Calu3 (cell line): ENCODE measurements around the gene UIMC1. TPM values are rescaled to one million over a fixed set of nuclear protein-coding genes. Genes with fewer than 3 reads are reported as not detected.

Source experiments
- BruUV-seq: library from RNA; stranded (reverse); fragments of 400-500 nt; replicated peaks from 2 replicates; lab custom pipeline; 2021; lab: Mats Ljungman, UMichigan
- CTCF ChIA-PET: fragments of 300-600 bp; sonication (Branson Sonifier 250); formaldehyde crosslinking; loops from one replicate; lab custom pipeline; 2022; ENCODE audit warnings: antibody characterized with exemption; lab: Charles Lee
- DNase-seq: peaks from one replicate; pipeline ENCODE4 v3.0.0; 2022
- H3K27ac Mint-ChIP-seq: one replicate; pipeline ENCODE4 v1.8.0; 2022; ENCODE audit warnings: mixed read lengths; ENCODE audit not compliant: unreplicated experiment
- H3K27me3 Mint-ChIP-seq: one replicate; pipeline ENCODE4 v1.8.0; 2022; ENCODE audit warnings: mixed read lengths; ENCODE audit not compliant: unreplicated experiment
- H3K36me3 Mint-ChIP-seq: one replicate; pipeline ENCODE4 v1.8.0; 2022; ENCODE audit warnings: mild to moderate bottlenecking, moderate library complexity, mixed read lengths; ENCODE audit not compliant: insufficient read depth, unreplicated experiment
- H3K4me1 Mint-ChIP-seq: one replicate; pipeline ENCODE4 v1.8.0; 2022; ENCODE audit warnings: mild to moderate bottlenecking, low read depth, mixed read lengths; ENCODE audit not compliant: unreplicated experiment
- H3K4me3 Mint-ChIP-seq: one replicate; pipeline ENCODE4 v1.8.0; 2022; ENCODE audit warnings: mild to moderate bottlenecking, low read depth, moderate library complexity, mixed read lengths; ENCODE audit not compliant: unreplicated experiment
- H3K9me3 Mint-ChIP-seq: one replicate; pipeline ENCODE4 v1.8.0; 2022; ENCODE audit warnings: low read depth, mixed read lengths; ENCODE audit not compliant: unreplicated experiment
- CTCF ChIP-seq: fragments of 200-600 bp; IDR thresholded peaks from one replicate; pipeline ENCODE4 v1.8.0; 2022; ENCODE audit warnings: antibody characterized with exemption; ENCODE audit not compliant: unreplicated experiment
- intact Hi-C: fragments of 100-400 bp; cut with micrococcal nuclease; formaldehyde crosslinking; loops from one replicate; pipeline ENCODE4 v1.10.0; 2022; ENCODE audit not compliant: unreplicated experiment
- total RNA-seq: library from RNA; stranded (reverse); gene quantifications from 2 replicates; pipeline ENCODE4 v1.2.3, GENCODE V29; 2022

Gene UIMC1
- total RNA-seq, 1 experiment from 2014 or later = 51.3 TPM

GRCh38 chr5:176876506-176877431 lies 129.8 kb downstream of the UIMC1 start:
- CTCF ChIA-PET = no interaction called here
- TF ChIP-seq CTCF = no peak
- DNase-seq = no peak
- no peaks in the 10 kb centered on the region for H3K27me3 Mint-ChIP-seq
- H3K36me3 Mint-ChIP-seq = no peaks in the 10 kb centered on the region
- BruUV-seq = no TSS peak
- no peak overlapping the region for H3K27ac Mint-ChIP-seq
- no peaks in the 10 kb centered on the region for H3K9me3 Mint-ChIP-seq
- H3K4me1 Mint-ChIP-seq = no peaks in the 10 kb centered on the region
- intact Hi-C loops = no loop called here
- no peak overlapping the region for H3K4me3 Mint-ChIP-seq

- H3K4me3 Mint-ChIP-seq = no peak overlapping the region
- no TSS peak for BruUV-seq
- no peaks in the 10 kb centered on the region for H3K36me3 Mint-ChIP-seq
- TF ChIP-seq CTCF = no peak
- H3K27ac Mint-ChIP-seq = no peak overlapping the region
- intact Hi-C loops = no loop called here
- no peaks in the 10 kb centered on the region for H3K4me1 Mint-ChIP-seq
- no peaks in the 10 kb centered on the region for H3K9me3 Mint-ChIP-seq
- no peak for DNase-seq
- CTCF ChIA-PET = no interaction called here
- H3K27me3 Mint-ChIP-seq = no peaks in the 10 kb centered on the region
These were observed 130.6 kb downstream of the UIMC1 start for GRCh38 chr5:176875783-176876505.

GRCh38 chr5:176875014-176875550 lies 131.5 kb downstream of the UIMC1 start:
- Mint-ChIP-seq H3K9me3 (no peaks in the 10 kb centered on the region), H3K27me3 (no peaks in the 10 kb centered on the region), H3K4me1 (no peaks in the 10 kb centered on the region), H3K27ac (no peak overlapping the region), H3K4me3 (no peak overlapping the region), H3K36me3 (no peaks in the 10 kb centered on the region)
- intact Hi-C loops = no loop called here
- BruUV-seq = no TSS peak
- TF ChIP-seq CTCF = no peak
- DNase-seq = no peak
- CTCF ChIA-PET = no interaction called here

- Mint-ChIP-seq H3K36me3 (no peaks in the 10 kb centered on the region), H3K4me1 (no peaks in the 10 kb centered on the region), H3K9me3 (no peaks in the 10 kb centered on the region), H3K4me3 (no peak overlapping the region), H3K27me3 (no peaks in the 10 kb centered on the region), H3K27ac (no peak overlapping the region)
- no peak for DNase-seq
- no TSS peak for BruUV-seq
- intact Hi-C loops = no loop called here
- CTCF ChIA-PET = no interaction called here
- TF ChIP-seq CTCF = no peak
These were observed 132.3 kb downstream of the UIMC1 start for GRCh38 chr5:176874198-176874780.
